ENCODE results near the gene SLX9. TPM values are rescaled to one million over a fixed set of nuclear protein-coding genes. Genes with fewer than 3 reads are reported as not detected.

SLX9 gene
- total and polyA plus RNA-seq, 7 donors: 9.7 to 38.8 (median 20.7) TPM

DNA sequence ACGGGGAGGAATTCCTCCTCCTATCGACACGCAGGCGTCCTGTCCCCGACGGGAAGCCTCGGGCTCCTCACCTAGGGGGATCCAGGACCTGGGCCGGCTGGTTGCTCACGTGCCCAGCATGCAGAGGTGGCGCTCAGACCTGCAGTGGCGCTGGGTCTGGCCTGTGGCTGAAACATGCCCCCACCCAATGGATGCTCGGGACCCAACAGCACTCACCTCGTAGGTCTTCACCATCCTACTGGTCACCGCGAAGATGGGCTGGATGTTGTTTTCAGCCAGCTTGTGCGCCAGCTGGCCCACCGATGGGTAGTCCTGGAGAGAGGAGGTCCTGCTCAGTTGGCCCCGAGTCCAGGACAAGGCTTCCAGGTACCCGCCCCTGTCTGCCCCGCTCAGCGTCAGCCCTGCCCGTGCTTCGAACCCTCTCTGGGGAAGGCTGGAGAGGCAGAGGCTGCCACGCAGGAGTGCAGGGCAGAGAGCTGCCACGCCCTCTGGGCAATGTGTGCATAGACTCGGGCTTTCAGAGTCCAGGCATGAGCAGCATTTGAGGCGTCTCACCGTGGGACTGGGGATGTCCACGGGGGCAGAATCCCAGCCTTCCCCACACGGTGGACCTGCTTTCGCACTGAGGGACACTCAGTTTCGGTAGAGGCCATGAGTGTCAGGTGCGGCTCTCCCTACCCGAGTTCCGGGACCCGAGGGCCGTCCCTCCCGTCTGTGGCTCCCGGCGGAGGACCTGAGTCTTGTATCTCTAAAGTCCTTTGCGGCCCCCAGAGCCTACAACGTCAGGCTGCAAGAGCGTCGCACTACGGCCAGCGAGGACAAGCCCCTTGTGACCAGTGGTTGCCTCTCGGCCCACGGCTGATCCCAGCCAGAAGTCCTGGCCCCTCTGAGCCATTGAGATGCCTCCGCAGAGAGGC is 40.7 kb upstream of the SLX9 start:
- H3K27ac ChIP-seq: no peak overlapping the region
- no peaks in the 10 kb centered on the region for H3K4me1 ChIP-seq
- peaks cover 0 to 6% (median 0%) of the 10 kb centered on the region in 4 donors for H3K36me3 ChIP-seq
- intact Hi-C loops (cut with DNase I): no loop called here
- 61 to 84% methylated on average over 49 of the region's 49 CpGs for WGBS, 2 donors
- no peaks in the 10 kb centered on the region for H3K9me3 ChIP-seq
- TF ChIP-seq, protein P1, sequence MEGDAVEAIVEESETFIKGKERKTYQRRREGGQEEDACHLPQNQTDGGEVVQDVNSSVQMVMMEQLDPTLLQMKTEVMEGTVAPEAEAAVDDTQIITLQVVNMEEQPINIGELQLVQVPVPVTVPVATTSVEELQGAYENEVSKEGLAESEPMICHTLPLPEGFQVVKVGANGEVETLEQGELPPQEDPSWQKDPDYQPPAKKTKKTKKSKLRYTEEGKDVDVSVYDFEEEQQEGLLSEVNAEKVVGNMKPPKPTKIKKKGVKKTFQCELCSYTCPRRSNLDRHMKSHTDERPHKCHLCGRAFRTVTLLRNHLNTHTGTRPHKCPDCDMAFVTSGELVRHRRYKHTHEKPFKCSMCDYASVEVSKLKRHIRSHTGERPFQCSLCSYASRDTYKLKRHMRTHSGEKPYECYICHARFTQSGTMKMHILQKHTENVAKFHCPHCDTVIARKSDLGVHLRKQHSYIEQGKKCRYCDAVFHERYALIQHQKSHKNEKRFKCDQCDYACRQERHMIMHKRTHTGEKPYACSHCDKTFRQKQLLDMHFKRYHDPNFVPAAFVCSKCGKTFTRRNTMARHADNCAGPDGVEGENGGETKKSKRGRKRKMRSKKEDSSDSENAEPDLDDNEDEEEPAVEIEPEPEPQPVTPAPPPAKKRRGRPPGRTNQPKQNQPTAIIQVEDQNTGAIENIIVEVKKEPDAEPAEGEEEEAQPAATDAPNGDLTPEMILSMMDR (IDR thresholded peaks at IDR 0.05): no peak
- TF ChIP-seq POLR2AphosphoS5 (IDR thresholded peaks at IDR 0.05) (no peak), POLR2A (IDR thresholded peaks at IDR 0.05) (no peak), EP300 (IDR thresholded peaks at IDR 0.05) (no peak)
- DNase-seq: no peak
- no peaks in the 10 kb centered on the region for H3K27me3 ChIP-seq
- H3K4me3 ChIP-seq: no peak overlapping the region

DNA sequence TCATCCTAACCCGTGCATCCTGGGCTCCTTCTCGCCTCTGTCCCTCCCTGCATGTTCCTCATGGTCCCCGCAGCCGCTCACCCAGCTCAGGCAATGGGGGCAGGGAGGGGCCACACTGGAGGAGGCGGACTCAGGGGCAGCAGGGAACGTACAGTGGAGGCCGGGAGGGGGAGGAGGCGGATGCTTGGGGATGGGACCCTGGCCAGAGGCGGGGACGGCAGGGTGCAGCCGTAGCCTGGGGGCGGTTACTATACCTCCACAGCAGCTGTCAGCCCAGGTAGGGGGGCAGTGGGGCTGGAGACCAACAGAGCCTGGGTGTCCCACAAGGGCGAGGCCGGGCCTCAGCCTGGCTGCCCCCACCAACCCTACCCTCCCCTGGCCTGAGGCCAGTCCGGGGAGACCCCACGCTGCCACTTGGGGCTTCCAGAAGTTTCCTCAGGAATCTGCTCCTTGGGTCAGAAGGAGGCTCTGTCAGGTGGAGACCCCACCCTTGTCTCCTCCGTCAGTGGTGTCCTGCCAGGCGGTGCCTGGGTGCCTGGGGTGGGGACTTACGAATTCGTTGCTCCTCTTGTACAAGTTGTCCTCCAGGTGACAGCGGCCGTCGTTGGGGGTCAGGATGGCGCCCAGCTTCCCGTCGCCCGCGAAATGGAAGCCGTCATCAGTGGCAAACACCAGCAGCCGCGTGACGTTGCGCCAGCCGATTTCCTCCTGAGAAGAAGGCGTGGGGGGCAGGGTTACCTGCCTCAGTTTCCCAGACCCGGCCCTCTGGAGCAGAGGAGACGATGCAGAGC is 39.9 kb upstream of the SLX9 start:
- Histone ChIP-seq H3K36me3 (peaks cover 0 to 6% (median 0%) of the 10 kb centered on the region in 4 donors), H3K4me1 (peaks cover 0 to under 1% (median 0%) of the 10 kb centered on the region in 4 donors), H3K4me3 (no peak overlapping the region), H3K27me3 (no peaks in the 10 kb centered on the region), H3K27ac (no peak overlapping the region), H3K9me3 (no peaks in the 10 kb centered on the region)
- no peak for DNase-seq
- WGBS, 2 donors: 77 to 87% methylated on average over 37 of the region's 37 CpGs
- intact Hi-C loops (cut with DNase I): no loop called here
- TF ChIP-seq POLR2A (IDR thresholded peaks at IDR 0.05) (no peak), EP300 (IDR thresholded peaks at IDR 0.05) (no peak), POLR2AphosphoS5 (IDR thresholded peaks at IDR 0.05) (no peak)
- TF ChIP-seq, protein P1 (IDR thresholded peaks at IDR 0.05): no peak

DNA sequence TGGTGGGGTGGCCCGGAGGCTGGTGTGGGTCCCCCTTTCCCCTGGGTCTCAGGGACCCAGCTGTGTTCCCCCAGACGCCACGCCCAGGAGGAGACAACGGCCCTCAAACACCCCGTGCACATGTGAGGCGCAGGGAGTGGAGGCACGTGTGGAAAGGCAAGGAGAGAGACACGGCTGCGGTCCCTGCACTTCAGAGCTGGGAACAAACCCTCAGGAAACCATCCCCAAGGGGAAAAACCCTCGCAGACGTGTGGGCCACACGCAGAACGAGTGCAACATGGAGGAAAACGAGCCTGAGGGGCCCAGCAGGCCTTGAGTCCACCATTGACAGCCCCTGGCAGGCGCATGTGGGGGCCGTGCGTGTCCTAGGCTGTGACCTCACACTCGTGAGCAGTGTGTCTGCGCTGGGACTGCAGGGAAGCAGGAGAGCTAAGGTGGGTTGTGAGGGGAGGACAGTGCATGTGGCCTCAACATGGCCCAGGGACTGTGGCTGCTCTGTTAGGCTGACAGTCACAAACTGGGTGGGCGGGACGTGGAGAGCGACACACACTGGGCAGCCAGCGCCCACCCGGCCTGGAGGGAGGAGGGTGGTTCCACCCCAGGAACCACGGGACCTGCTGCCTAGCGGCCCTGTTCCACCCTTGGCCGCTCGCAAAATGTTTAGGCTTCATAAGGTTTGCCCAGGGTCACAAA is 39.1 kb upstream of the SLX9 start:
- Histone ChIP-seq H3K36me3 (peaks cover 0 to 6% (median 0%) of the 10 kb centered on the region in 4 donors), H3K4me3 (no peak overlapping the region), H3K4me1 (peaks cover 0 to 8% (median 0%) of the 10 kb centered on the region in 4 donors), H3K27me3 (no peaks in the 10 kb centered on the region), H3K9me3 (no peaks in the 10 kb centered on the region), H3K27ac (no peak overlapping the region)
- TF ChIP-seq POLR2A (IDR thresholded peaks at IDR 0.05): no peak
- TF ChIP-seq POLR2AphosphoS5 (IDR thresholded peaks at IDR 0.05): no peak
- no peak for TF ChIP-seq EP300 (IDR thresholded peaks at IDR 0.05)
- TF ChIP-seq, protein P1 (IDR thresholded peaks at IDR 0.05): no peak
- WGBS, 2 donors: 66 to 84% methylated on average over 28 of the region's 28 CpGs
- intact Hi-C loops (cut with DNase I): no loop called here
- DNase-seq: no peak

DNA sequence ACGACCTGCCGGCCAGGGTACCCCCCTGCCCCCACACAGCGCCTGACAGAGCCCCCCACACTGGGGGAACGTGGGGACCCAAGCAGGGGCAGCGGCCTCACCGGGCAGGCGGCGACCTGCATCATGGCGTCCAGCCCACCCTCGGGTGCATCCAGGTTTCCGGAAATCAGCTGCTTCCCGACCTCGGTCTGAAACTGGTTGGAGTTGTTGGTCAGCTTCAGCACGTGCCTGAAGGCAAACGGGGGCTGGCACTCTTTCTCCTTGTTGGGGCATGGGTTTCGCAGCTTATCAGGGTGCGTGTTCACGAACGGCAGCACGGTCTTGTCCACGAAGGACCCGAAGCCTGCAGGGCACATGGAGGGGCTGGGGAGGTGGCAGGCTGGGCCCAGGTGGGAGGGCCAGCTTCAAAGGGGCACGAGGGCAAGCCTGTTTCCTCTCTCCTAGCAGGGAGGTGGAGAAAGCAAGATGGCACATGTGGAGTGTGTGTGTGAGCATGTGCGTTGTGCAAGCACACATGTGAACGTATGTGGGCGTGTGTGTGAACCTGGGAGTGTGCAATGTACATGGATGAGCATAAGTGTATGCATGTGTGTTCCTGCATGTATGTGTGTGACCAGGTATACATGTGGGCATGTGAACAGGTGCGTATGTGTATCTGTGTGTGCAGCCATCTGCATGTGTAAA is 38.3 kb upstream of the SLX9 start:
- DNase-seq: no peak
- Histone ChIP-seq H3K27me3 (no peaks in the 10 kb centered on the region), H3K4me3 (no peak overlapping the region), H3K27ac (no peak overlapping the region), H3K4me1 (peaks cover 0 to 11% (median 1%) of the 10 kb centered on the region in 4 donors), H3K36me3 (peaks cover 0 to 6% (median 0%) of the 10 kb centered on the region in 4 donors), H3K9me3 (no peaks in the 10 kb centered on the region)
- WGBS, 2 donors: 76 to 88% methylated on average over 27 of the region's 27 CpGs
- intact Hi-C loops (cut with DNase I): no loop called here
- no peak for TF ChIP-seq POLR2A (IDR thresholded peaks at IDR 0.05)
- TF ChIP-seq EP300 (IDR thresholded peaks at IDR 0.05): no peak
- TF ChIP-seq, protein P1 (IDR thresholded peaks at IDR 0.05): no peak
- no peak for TF ChIP-seq POLR2AphosphoS5 (IDR thresholded peaks at IDR 0.05)

Measured in sigmoid colon (tissue), 7 donors.